Stimulated activated CD8-positive, alpha-beta memory T cell treated with anti-CD3 and anti-CD28 coated beads, Interleukin-15, amount 100 ng/mL, for 48 hours (primary cell): ENCODE results near the gene TRRAP.

Experiments
- DNase-seq, 2 donors: peaks; one replicate each; pipeline ENCODE4 v3.0.0-alpha.2; 2020; ENCODE audit warnings: low read depth in 2 of 2

Gene TRRAP

DNA sequence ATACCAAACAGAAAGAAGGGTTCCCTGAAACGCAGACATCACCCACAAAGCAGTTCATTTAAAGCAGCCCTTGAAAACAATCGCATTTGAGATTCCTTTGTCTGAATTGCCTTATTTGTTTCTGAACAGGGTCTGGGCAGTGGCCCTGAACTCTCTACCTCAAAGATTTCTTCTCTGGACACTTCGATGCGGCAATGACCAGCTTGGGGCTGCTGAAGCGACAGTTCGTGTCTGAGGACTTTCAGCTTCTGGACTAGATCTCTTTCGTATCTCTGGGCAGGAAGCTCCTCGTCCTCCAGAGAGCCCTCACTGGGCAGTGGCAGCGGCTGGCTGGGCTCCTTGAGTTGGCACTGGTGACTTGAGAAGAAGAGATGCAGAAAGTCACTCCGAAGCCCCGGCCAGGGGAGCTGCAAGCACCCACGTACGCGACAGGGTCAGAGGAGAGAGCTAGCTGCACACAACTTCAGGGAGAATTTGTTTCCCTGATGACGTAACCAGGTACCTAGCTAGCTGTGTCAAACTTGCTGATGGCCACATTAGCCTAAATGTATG is 169.3 kb downstream of the TRRAP start:
- no peak for DNase-seq

- no peak for DNase-seq
Observed at GRCh38 chr7:99050971-99051370, 172.6 kb downstream of the TRRAP start.

GRCh38 chr7:99054781-99055180 is 176.4 kb downstream of the TRRAP start:
- DNase-seq = no peak

DNA sequence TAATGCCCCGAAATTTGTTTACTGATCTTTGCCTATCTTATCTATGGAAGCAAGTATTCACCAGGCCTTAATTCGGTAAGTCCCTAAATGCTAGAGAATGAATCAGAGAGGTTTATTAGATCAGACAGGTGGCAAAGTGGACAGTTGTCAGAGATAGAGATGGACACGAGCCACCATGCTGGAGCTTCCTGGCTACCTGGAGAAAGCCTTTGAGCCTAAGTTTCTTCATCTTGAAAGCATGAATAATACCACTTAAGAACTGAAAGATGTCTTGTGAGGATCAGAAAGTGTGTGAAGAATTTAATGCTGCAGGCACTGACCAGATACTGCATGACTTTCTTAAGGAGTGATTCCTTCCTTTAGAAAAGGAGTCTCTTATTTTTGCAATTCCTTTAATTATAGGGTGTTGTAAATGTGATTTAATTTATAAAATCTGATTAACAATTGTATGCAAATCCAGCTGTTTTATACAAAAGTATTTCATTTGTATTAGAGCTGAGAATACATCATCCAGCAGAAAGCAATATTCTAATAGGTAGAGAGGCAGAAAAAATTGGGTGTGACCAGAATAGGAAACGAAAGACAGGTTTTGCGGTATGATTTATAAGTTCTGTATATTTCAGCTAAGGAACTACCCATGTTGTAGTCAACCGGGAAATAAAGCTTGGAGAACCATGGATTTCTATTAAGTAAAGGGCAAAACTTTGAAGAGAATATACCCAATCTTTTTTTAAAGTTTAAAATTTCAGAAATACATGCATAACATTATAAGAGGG is 182.9 kb downstream of the TRRAP start:
- no peak for DNase-seq
